WTC11 (cell line): ENCODE measurements around the gene CLSTN2.

ENCODE experiments used
- ZNF317 ChIP-seq: sonication (generic); formaldehyde crosslinking; IDR thresholded peaks from 2 replicates; pipeline ENCODE4 v1.8.1; 2023; ENCODE audit warnings: low read depth, mild to moderate bottlenecking, moderate library complexity, missing genetic modification reagents, borderline replicate concordance
- TF ChIP-seq, protein P1 (sequence below): fragments of 200-600 bp; IDR thresholded peaks from 2 replicates; pipeline ENCODE4 v1.8.0; 2022; ENCODE audit warnings: antibody characterized with exemption
- TF ChIP-seq, protein P2 (sequence below): sonication (generic); formaldehyde crosslinking; IDR thresholded peaks from 2 replicates; pipeline ENCODE4 v1.8.0; 2023; ENCODE audit warnings: missing genetic modification reagents
- TF ChIP-seq, protein P3 (sequence below): sonication (generic); formaldehyde crosslinking; IDR thresholded peaks from 2 replicates; pipeline ENCODE4 v1.8.1; 2022; ENCODE audit warnings: low read depth, missing genetic modification reagents, borderline replicate concordance
- TF ChIP-seq, protein P4 (sequence below): sonication (generic); formaldehyde crosslinking; conservative IDR thresholded peaks from 2 replicates; pipeline ENCODE4 v1.8.1; 2022; ENCODE audit warnings: mild to moderate bottlenecking, missing genetic modification reagents

DNA sequence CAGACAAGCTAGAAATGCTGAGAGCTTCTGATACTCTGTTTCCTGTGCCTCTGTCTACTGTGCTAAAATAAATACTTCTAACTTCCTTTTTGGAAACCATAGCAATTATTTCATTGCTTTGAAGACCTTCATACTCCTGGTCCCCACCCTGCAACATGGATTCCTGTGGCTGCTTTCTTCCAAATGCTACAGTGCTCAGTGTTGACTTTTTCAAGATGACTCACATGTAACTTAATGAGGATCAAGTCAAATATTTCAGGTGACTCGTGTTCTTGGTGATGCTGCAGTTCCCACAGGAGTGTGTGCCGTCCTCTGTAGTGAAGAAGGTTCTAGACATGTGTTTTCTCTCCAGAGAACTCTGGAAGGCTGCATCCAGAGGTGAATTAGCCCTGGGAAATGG, 288.6 kb downstream of the CLSTN2 start:
- TF ChIP-seq, protein P1, sequence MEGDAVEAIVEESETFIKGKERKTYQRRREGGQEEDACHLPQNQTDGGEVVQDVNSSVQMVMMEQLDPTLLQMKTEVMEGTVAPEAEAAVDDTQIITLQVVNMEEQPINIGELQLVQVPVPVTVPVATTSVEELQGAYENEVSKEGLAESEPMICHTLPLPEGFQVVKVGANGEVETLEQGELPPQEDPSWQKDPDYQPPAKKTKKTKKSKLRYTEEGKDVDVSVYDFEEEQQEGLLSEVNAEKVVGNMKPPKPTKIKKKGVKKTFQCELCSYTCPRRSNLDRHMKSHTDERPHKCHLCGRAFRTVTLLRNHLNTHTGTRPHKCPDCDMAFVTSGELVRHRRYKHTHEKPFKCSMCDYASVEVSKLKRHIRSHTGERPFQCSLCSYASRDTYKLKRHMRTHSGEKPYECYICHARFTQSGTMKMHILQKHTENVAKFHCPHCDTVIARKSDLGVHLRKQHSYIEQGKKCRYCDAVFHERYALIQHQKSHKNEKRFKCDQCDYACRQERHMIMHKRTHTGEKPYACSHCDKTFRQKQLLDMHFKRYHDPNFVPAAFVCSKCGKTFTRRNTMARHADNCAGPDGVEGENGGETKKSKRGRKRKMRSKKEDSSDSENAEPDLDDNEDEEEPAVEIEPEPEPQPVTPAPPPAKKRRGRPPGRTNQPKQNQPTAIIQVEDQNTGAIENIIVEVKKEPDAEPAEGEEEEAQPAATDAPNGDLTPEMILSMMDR, result no peak
- no peak for TF ChIP-seq ZNF317 (CRISPR knock-in tag)
- TF ChIP-seq, protein P2, sequence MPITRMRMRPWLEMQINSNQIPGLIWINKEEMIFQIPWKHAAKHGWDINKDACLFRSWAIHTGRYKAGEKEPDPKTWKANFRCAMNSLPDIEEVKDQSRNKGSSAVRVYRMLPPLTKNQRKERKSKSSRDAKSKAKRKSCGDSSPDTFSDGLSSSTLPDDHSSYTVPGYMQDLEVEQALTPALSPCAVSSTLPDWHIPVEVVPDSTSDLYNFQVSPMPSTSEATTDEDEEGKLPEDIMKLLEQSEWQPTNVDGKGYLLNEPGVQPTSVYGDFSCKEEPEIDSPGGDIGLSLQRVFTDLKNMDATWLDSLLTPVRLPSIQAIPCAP (CRISPR knock-in tag), result no peak
- TF ChIP-seq, protein P3, sequence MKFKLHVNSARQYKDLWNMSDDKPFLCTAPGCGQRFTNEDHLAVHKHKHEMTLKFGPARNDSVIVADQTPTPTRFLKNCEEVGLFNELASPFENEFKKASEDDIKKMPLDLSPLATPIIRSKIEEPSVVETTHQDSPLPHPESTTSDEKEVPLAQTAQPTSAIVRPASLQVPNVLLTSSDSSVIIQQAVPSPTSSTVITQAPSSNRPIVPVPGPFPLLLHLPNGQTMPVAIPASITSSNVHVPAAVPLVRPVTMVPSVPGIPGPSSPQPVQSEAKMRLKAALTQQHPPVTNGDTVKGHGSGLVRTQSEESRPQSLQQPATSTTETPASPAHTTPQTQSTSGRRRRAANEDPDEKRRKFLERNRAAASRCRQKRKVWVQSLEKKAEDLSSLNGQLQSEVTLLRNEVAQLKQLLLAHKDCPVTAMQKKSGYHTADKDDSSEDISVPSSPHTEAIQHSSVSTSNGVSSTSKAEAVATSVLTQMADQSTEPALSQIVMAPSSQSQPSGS (CRISPR knock-in tag), result no peak
- TF ChIP-seq, protein P4, sequence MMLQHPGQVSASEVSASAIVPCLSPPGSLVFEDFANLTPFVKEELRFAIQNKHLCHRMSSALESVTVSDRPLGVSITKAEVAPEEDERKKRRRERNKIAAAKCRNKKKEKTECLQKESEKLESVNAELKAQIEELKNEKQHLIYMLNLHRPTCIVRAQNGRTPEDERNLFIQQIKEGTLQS (CRISPR knock-in tag), result no peak
